Measurements from ENCODE around the gene MASP1.

Gene MASP1

GRCh38 chr3:187291512-187292132 is at the start of gene MASP1:
Gene MASP1 (minus strand): TSS chr3:187291737. CDS start chr3:187291632, 105 bp downstream.
- no peak for DNase-seq (ENCODE audit: low read depth in 2 of 2)

GRCh38 chr3:187340578-187340977 is 49.0 kb upstream of the MASP1 start:
- no peak for DNase-seq (ENCODE audit: low read depth in 2 of 2)

GRCh38 chr3:187336322-187336721 is 44.8 kb upstream of the MASP1 start:
- no peak for DNase-seq (ENCODE audit: low read depth in 2 of 2)

- DNase-seq (ENCODE audit: low read depth in 2 of 2): no peak
Observed at GRCh38 chr3:187334904-187335303, 43.4 kb upstream of the MASP1 start.

GRCh38 chr3:187328691-187329090 is 37.2 kb upstream of the MASP1 start:
- DNase-seq (ENCODE audit: low read depth in 2 of 2): no peak

GRCh38 chr3:187327845-187328244 is 36.3 kb upstream of the MASP1 start:
- no peak for DNase-seq (ENCODE audit: low read depth in 2 of 2)

- no peak for DNase-seq (ENCODE audit: low read depth in 2 of 2)
Observed at GRCh38 chr3:187325632-187326031, 34.1 kb upstream of the MASP1 start.

- no peak for DNase-seq (ENCODE audit: low read depth in 2 of 2)
Observed at GRCh38 chr3:187323091-187323490, 31.6 kb upstream of the MASP1 start.

GRCh38 chr3:187322291-187322690 is 30.8 kb upstream of the MASP1 start:
- DNase-seq (ENCODE audit: low read depth in 2 of 2): no peak

GRCh38 chr3:187321766-187322165 is 30.2 kb upstream of the MASP1 start:
- DNase-seq (ENCODE audit: low read depth in 2 of 2): no peak

GRCh38 chr3:187319699-187320302 is 28.3 kb upstream of the MASP1 start:
- peak; percentile 9 to 57 for DNase-seq (ENCODE audit: low read depth in 2 of 2)

- DNase-seq (ENCODE audit: low read depth in 2 of 2): peak in 1 of 2 donors; percentile 10
Observed at GRCh38 chr3:187318819-187319616, 27.5 kb upstream of the MASP1 start.

- DNase-seq (ENCODE audit: low read depth in 2 of 2): no peak
Observed at GRCh38 chr3:187315872-187316271, 24.3 kb upstream of the MASP1 start.

- no peak for DNase-seq (ENCODE audit: low read depth in 2 of 2)
Observed at GRCh38 chr3:187314176-187314575, 22.6 kb upstream of the MASP1 start.

GRCh38 chr3:187310954-187311470 is 19.5 kb upstream of the MASP1 start:
- no peak for DNase-seq (ENCODE audit: low read depth in 2 of 2)

- DNase-seq (ENCODE audit: low read depth in 2 of 2): no peak
Observed at GRCh38 chr3:187310226-187310625, 18.7 kb upstream of the MASP1 start.

- no peak for DNase-seq (ENCODE audit: low read depth in 2 of 2)
Observed at GRCh38 chr3:187305881-187306280, 14.3 kb upstream of the MASP1 start.

- DNase-seq (ENCODE audit: low read depth in 2 of 2): no peak
Observed at GRCh38 chr3:187299611-187300010, 8.1 kb upstream of the MASP1 start.

GRCh38 chr3:187296911-187297310 is 5.4 kb upstream of the MASP1 start:
- DNase-seq (ENCODE audit: low read depth in 2 of 2): no peak

GRCh38 chr3:187296058-187296457 is 4.5 kb upstream of the MASP1 start:
- no peak for DNase-seq (ENCODE audit: low read depth in 2 of 2)

GRCh38 chr3:187295316-187296034 is 3.9 kb upstream of the MASP1 start:
- no peak for DNase-seq (ENCODE audit: low read depth in 2 of 2)

Data from stimulated activated CD4-positive, alpha-beta T cell treated with anti-CD3 and anti-CD28 coated beads, Interleukin-15, amount 100 ng/mL, for 48 hours (primary cell).